ENCODE results near the gene SF3B1. TPM values are rescaled to one million over a fixed set of nuclear protein-coding genes. Genes with fewer than 3 reads are reported as not detected.

Gene SF3B1
- total and polyA plus RNA-seq, 10 of the 15 experiments (the other 5 are each of a cell fraction or from before 2014, with no cell fraction given): 163 to 565 (median 239) TPM

- ATAC-seq: no peak
- Histone ChIP-seq H3K4me2 (ENCODE audit: control insufficient read depth, insufficient read depth) (no peak overlapping the region), H3K27ac (ENCODE audit: control insufficient read depth, insufficient read depth) (no peak overlapping the region), H4K20me1 (ENCODE audit: control insufficient read depth, insufficient read depth) (no peaks in the 10 kb centered on the region), H3K79me2 (ENCODE audit: control insufficient read depth, insufficient read depth, low read length) (no peaks in the 10 kb centered on the region), H3K4me1 (ENCODE audit: control insufficient read depth, insufficient read depth, low read length) (no peaks in the 10 kb centered on the region), H2AFZ (ENCODE audit: control insufficient read depth, low read depth, low read length) (no peak overlapping the region; the same call in 1 of the 2 replicates), H3K9me3 (replicated peaks; ENCODE audit: control insufficient read depth, insufficient read depth, low read length) (no peaks in the 10 kb centered on the region), H3K9ac (ENCODE audit: control insufficient read depth, insufficient read depth, low read length) (no peak overlapping the region), H3K4me3 (no peak overlapping the region), H3K27me3 (replicated peaks in 1 of 2; ENCODE audit: control insufficient read depth in 2 of 2, insufficient read depth in 2 of 2, low read length in 1 of 2) (no peaks in the 10 kb centered on the region), H3K36me3 (ENCODE audit: control insufficient read depth in 2 of 2, insufficient read depth in 2 of 2, low read length in 1 of 2) (no peaks in the 10 kb centered on the region)
- in situ Hi-C loops (cut with MboI) (no loop called here), intact Hi-C loops (cut with micrococcal nuclease; ENCODE audit: unreplicated experiment) (no loop called here)
- no peak for DNase-seq (ENCODE audit: low read depth, low spot score)
- FAIRE-seq: no peak
- WGBS (ENCODE audit: insufficient coverage, insufficient replicate concordance, low lambda C conversion rate, missing lambda C conversion rate): 59% methylated on average over 4 of the region's 4 CpGs
- RAD21 ChIA-PET (ENCODE audit: unreplicated experiment): no interaction called here
- CTCF ChIA-PET: interaction anchor here (0.6 to 1.0 kb wide), 3 partner anchors 13 to 359 kb away, joined by 3 to 4 read pairs (median 3); no protein-coding TSS in a partner anchor
- SMC1A ChIA-PET (ENCODE audit: uncharacterized antibody, unreplicated experiment): no interaction called here
- POLR2A ChIA-PET: interaction anchor here (0.5 kb wide), 1 partner anchor 8 kb away, joined by 3 read pairs; no protein-coding TSS in a partner anchor
- TF ChIP-seq DPF2 (IDR thresholded peaks at IDR 0.05) (no peak), CEBPB (IDR thresholded peaks at IDR 0.05; ENCODE audit: borderline replicate concordance in 1 of 2, low read depth in 2 of 2, low read length in 2 of 2) (no peak), CHD4 (IDR thresholded peaks at IDR 0.05) (no peak), LARP7 (IDR thresholded peaks at IDR 0.05) (no peak), SIN3A (IDR thresholded peaks at IDR 0.05; ENCODE audit: low read depth, low read length) (no peak), RELA (IDR thresholded peaks at IDR 0.05; ENCODE audit: borderline replicate concordance, partially characterized antibody) (no peak), ZNF207 (IDR thresholded peaks at IDR 0.05; ENCODE audit: borderline replicate concordance) (no peak), REST (IDR thresholded peaks at IDR 0.05; ENCODE audit: low read depth, low read length) (no peak)
- BruUV-seq (replicated peaks): no TSS peak
These were observed 64.9 kb downstream of the SF3B1 start for GRCh38 chr2:197369933-197370320.

All from GM12878 (cell line).